AG04450 (cell line): ENCODE results near the gene ARMC9. TPM values are rescaled to one million over a fixed set of nuclear protein-coding genes. Genes with fewer than 3 reads are reported as not detected.

Source experiments
- CTCF ChIA-PET: fragments of 300-600, 350-600 bp; formaldehyde crosslinking; extraction: SDS; loops from one replicate; lab custom pipeline; 2022; ENCODE audit warnings: antibody characterized with exemption, inconsistent platforms; lab: Charles Lee
- POLR2A ChIA-PET: fragments of 350-600 bp; formaldehyde crosslinking; extraction: SDS; loops from one replicate; lab custom pipeline; 2021; ENCODE audit warnings: antibody characterized with exemption, inconsistent platforms; lab: Yijun Ruan, JAX
- DNase-seq: peaks from one replicate; pipeline ENCODE4 v3.0.0-alpha.2; 2011; ENCODE audit warnings: low read depth, low spot score
- H3K27ac ChIP-seq: one replicate; pipeline ENCODE4 v1.5.1; 2012; ENCODE audit warnings: low read depth, low read length, control low read depth
- H3K27me3 ChIP-seq: one replicate; pipeline ENCODE4 v1.6.0; 2012; ENCODE audit warnings: low read length; ENCODE audit not compliant: control insufficient read depth, insufficient read depth
- H3K4me3 ChIP-seq: 2 replicates; pipeline ENCODE4 v1.5.1; 2011; ENCODE audit warnings: mild to moderate bottlenecking, low read depth, low read length, control low read depth
- H3K9me3 ChIP-seq: 2 replicates; pipeline ENCODE4 v1.5.1; 2012; ENCODE audit warnings: low read length; ENCODE audit not compliant: control insufficient read depth, insufficient read depth
- polyA plus RNA-seq: library from polyadenylated mRNA; depleted of rRNA; stranded (reverse); fragments of >200 nt; gene quantifications from 2 replicates; pipeline ENCODE4 v1.2.3, GENCODE V29; 2011
- TF ChIP-seq, protein P1 (sequence below): IDR thresholded peaks from 2 replicates; pipeline ENCODE4 v1.5.1; 2011; ENCODE audit warnings: low read depth, low read length, control low read depth, inconsistent platforms

The ARMC9 gene
- polyA plus RNA-seq, 1 experiment, result 49.4 TPM

DNA sequence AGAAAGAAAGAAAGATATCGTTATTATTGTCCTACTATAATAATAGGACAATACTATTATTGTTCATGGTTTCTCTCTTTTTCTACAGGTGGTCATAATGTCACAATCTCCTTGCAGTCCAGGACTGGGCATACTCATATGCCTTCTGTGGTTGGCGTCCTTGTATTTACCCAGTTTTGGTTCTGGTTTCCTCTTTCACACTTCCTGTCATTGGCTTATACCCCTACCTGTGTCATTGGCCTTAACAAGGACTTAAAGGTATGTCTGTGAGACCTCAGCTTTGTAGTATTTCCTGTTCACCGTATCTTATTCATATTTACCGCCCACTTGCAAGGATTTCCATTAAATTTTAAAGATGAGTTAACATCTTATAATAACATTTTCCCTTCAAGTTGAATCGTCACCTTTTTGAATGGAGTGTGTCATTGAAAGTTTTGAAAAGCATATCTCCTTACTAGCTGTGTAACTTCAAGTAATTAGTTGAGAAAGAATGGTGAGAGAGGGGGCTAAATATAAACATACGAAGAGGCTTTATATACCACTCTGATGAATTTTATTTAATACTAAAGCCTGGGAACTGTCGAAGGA, 37.1 kb upstream of the ARMC9 start:
- H3K9me3 ChIP-seq, result no peaks in the 10 kb centered on the region
- no peaks in the 10 kb centered on the region for H3K27me3 ChIP-seq
- no peak for DNase-seq
- H3K27ac ChIP-seq, result peak overlapping the region; percentile 98
- ChIA-PET CTCF (interaction anchor here (1.0 to 2.1 kb wide), 2 partner anchors 57 to 109 kb away, joined by 4 to 10 read pairs; no protein-coding TSS in a partner anchor), POLR2A (interaction anchor here (0.6 to 1.4 kb wide), 6 partner anchors 12 to 303 kb away, joined by 3 to 9 read pairs (median 4); partner anchors contain the start of gene NCL)
- no peak overlapping the region; the same call in 1 of the 2 replicates for H3K4me3 ChIP-seq
- TF ChIP-seq, protein P1, sequence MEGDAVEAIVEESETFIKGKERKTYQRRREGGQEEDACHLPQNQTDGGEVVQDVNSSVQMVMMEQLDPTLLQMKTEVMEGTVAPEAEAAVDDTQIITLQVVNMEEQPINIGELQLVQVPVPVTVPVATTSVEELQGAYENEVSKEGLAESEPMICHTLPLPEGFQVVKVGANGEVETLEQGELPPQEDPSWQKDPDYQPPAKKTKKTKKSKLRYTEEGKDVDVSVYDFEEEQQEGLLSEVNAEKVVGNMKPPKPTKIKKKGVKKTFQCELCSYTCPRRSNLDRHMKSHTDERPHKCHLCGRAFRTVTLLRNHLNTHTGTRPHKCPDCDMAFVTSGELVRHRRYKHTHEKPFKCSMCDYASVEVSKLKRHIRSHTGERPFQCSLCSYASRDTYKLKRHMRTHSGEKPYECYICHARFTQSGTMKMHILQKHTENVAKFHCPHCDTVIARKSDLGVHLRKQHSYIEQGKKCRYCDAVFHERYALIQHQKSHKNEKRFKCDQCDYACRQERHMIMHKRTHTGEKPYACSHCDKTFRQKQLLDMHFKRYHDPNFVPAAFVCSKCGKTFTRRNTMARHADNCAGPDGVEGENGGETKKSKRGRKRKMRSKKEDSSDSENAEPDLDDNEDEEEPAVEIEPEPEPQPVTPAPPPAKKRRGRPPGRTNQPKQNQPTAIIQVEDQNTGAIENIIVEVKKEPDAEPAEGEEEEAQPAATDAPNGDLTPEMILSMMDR, result no peak

DNA sequence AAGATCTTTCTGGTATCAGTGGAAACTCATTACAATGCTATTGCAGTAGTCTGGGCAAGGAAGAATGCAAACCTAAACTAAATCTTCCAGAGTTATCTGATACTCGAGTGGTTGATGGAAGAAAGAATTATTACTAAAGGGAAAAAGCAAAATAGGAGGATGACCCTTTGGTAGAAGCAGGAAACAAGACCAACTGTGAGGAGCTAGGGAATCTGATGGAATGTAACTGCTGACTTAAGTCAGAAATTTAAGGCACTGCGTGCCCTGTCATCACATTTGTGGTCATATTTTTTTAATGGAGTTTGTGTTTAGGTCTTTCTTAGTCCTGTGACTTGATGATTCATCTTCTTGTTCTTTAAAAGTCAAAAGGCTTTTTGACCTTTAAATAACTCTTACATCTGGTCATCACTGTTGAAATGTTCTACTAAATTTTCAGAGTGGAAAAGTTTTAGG, 36.5 kb upstream of the ARMC9 start:
- CTCF ChIA-PET, result interaction anchor here (1.3 to 2.1 kb wide), 2 partner anchors 31 to 58 kb away, joined by 4 to 10 read pairs; no protein-coding TSS in a partner anchor
- peak overlapping the region; percentile 98 for H3K27ac ChIP-seq
- no peaks in the 10 kb centered on the region for H3K27me3 ChIP-seq
- TF ChIP-seq, protein P1, result no peak
- no peaks in the 10 kb centered on the region for H3K9me3 ChIP-seq
- H3K4me3 ChIP-seq, result no peak overlapping the region
- DNase-seq, result peak; percentile 98
- POLR2A ChIA-PET, result interaction anchor here (0.5 to 1.4 kb wide), 10 partner anchors 11 to 302 kb away, joined by 3 to 9 read pairs (median 4); partner anchors contain the start of gene NCL

DNA sequence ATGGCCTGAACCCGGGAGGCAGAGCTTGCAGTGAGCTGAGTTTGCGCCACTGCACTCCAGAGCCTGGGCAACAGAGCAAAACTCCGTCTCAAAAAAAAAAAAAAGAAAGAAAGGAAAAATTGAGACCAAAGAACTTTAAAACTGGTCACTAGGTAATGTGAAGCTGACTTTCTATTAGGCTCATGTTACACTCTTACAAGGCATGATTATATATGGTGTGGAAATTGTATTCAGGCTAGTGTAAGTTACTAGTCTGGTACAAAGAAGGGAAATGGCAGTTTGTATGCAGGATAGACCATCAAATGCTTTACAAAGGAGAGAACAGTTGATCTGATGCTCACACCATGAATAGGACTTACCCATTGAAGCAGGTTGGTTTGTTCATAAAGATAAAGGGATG, 35.4 kb upstream of the ARMC9 start:
- DNase-seq, result no peak
- TF ChIP-seq, protein P1, result no peak
- ChIA-PET CTCF (interaction anchor here (1.3 to 2.1 kb wide), 2 partner anchors 29 to 59 kb away, joined by 4 to 10 read pairs; no protein-coding TSS in a partner anchor), POLR2A (interaction anchor here (0.6 to 1.1 kb wide), 3 partner anchors 9 to 67 kb away, joined by 3 to 5 read pairs (median 4); no protein-coding TSS in a partner anchor)
- Histone ChIP-seq H3K27ac (peak overlapping the region; percentile 92), H3K9me3 (no peaks in the 10 kb centered on the region), H3K27me3 (no peaks in the 10 kb centered on the region), H3K4me3 (no peak overlapping the region)

DNA sequence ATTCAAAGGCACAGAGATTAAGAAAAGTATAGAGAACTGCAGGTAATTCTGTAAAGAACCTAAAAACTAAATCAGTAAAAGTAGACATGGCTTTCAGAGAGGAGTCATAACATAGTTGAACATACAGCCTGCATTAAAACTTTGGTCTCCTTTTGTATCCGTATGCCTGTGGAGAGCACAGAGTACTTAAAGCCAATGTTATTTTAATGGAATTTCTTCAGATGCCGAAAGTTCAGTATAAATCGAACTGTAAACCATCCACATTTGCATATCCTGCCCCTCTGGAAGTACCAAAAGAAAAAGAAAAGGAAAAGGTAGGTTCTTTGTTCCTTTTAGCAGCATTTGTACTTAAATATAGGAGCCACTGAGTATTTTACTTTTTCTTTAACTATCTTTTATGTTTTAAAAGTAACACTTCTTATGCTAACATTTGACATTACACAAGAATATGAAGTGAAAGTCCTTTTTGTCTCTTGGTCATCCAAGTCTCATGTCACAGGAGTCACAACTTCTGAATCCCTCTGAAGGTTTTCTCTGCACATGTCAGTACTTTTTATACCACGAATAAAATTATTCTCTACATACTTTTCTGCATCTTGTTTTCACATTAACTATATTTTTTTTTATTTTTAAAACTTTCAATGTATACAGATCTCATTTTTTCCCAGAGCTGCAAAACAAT, 34.9 kb upstream of the ARMC9 start:
- CTCF ChIA-PET, result interaction anchor here (2.1 kb wide), 1 partner anchor 59 kb away, joined by 10 read pairs; no protein-coding TSS in a partner anchor
- no peak overlapping the region for H3K4me3 ChIP-seq
- no peak for DNase-seq
- no peaks in the 10 kb centered on the region for H3K9me3 ChIP-seq
- TF ChIP-seq, protein P1, result no peak
- POLR2A ChIA-PET, result interaction anchor here (0.6 to 1.1 kb wide), 2 partner anchors 31 to 67 kb away, joined by 3 to 4 read pairs; no protein-coding TSS in a partner anchor
- no peak overlapping the region for H3K27ac ChIP-seq
- H3K27me3 ChIP-seq, result no peaks in the 10 kb centered on the region
